Skeletal muscle tissue (tissue), 4 donors: ENCODE measurements around the gene IWS1. TPM values are rescaled to one million over a fixed set of nuclear protein-coding genes. Genes with fewer than 3 reads are reported as not detected.
A peak's percentile ranks its signal among the peaks of the same experiment; 100 is the strongest.
"Not testable (repeated sequence)": the region's sequence is repeated elsewhere in the genome, so short reads cannot be mapped to it uniquely, and the experiment has no call there.

Experiments
- H3K27ac ChIP-seq: one replicate; pipeline ENCODE4 v1.7.0; 2013; ENCODE audit warnings: mild to moderate bottlenecking, low read depth, low read length, inconsistent platforms
- H3K27me3 ChIP-seq, 3 donors: one replicate each; pipeline ENCODE4 v1.7.0; 2013; ENCODE audit warnings: low read length in 3 of 3; ENCODE audit not compliant: control insufficient read depth in 3 of 3, insufficient read depth in 3 of 3
- H3K36me3 ChIP-seq, 3 donors: one replicate each; pipeline ENCODE4 v1.7.0; 2013; ENCODE audit warnings: low read length in 3 of 3; ENCODE audit not compliant: control insufficient read depth in 3 of 3, insufficient read depth in 3 of 3
- H3K4me1 ChIP-seq, 3 donors: one replicate each; pipeline ENCODE4 v1.7.0; 2013; ENCODE audit warnings: low read length in 3 of 3, mild to moderate bottlenecking in 3 of 3; ENCODE audit not compliant: control insufficient read depth in 3 of 3, insufficient read depth in 3 of 3
- H3K4me3 ChIP-seq, 3 donors: one replicate each; pipeline ENCODE4 v1.7.0; 2013; ENCODE audit warnings: low read length in 3 of 3
- H3K9ac ChIP-seq, 3 donors: one replicate each; pipeline ENCODE4 v1.7.0; 2013; ENCODE audit warnings: low read length in 3 of 3, mild to moderate bottlenecking in 3 of 3, moderate library complexity in 2 of 3, low read depth in 1 of 3
- H3K9me3 ChIP-seq, 3 donors: one replicate each; pipeline ENCODE4 v1.7.0; 2013; ENCODE audit warnings: low read length in 3 of 3; ENCODE audit not compliant: control insufficient read depth in 3 of 3
- total RNA-seq: library from RNA; depleted of rRNA; stranded (reverse); fragments of >200 nt; gene quantifications from one replicate; pipeline ENCODE4 v1.2.3, GENCODE V29; 2014
- donor health status: Osteomylitis.

IWS1 gene
- total RNA-seq, 1 donor from 2014 or later, result 24.5 TPM

- Histone ChIP-seq H3K27ac (no peak overlapping the region), H3K36me3 (no peaks in the 10 kb centered on the region), H3K4me3 (no peak overlapping the region), H3K27me3 (peaks cover 3 to 8% (median 4%) of the 10 kb centered on the region in 3 donors), H3K9ac (no peak overlapping the region), H3K9me3 (no peaks in the 10 kb centered on the region), H3K4me1 (peaks cover 7 to 12% (median 9%) of the 10 kb centered on the region in 3 donors)
Observed at GRCh38 chr2:127530245-127531140, 4.2 kb upstream of the IWS1 start.

- H3K27me3 ChIP-seq, H3K27ac ChIP-seq, H3K9ac ChIP-seq, H3K4me3 ChIP-seq, H3K36me3 ChIP-seq, H3K9me3 ChIP-seq: not testable (repeated sequence)
- H3K4me1 ChIP-seq, result peaks cover 9 to 17% (median 12%) of the 10 kb centered on the region in 3 donors
Observed at GRCh38 chr2:127529416-127529815, 3.1 kb upstream of the IWS1 start.

- Histone ChIP-seq H3K9ac (no peak overlapping the region), H3K27ac (no peak overlapping the region), H3K9me3 (no peaks in the 10 kb centered on the region), H3K36me3 (no peaks in the 10 kb centered on the region), H3K4me3 (no peak overlapping the region), H3K4me1 (peaks cover 12 to 17% (median 13%) of the 10 kb centered on the region in 3 donors), H3K27me3 (no peaks in the 10 kb centered on the region)
Observed at GRCh38 chr2:127528487-127528886, 2.2 kb upstream of the IWS1 start.

GRCh38 chr2:127527001-127527804 lies 914 bp upstream of the IWS1 start:
- H3K4me1 ChIP-seq, result peaks cover 12 to 17% (median 13%) of the 10 kb centered on the region in 3 donors
- H3K4me3 ChIP-seq, result peak overlapping the region; percentile 80 to 95 (median 83)
- H3K9me3 ChIP-seq, result no peaks in the 10 kb centered on the region
- no peaks in the 10 kb centered on the region for H3K27me3 ChIP-seq
- H3K36me3 ChIP-seq, result peaks cover 0 to 10% (median 10%) of the 10 kb centered on the region in 3 donors
- H3K27ac ChIP-seq, result peak overlapping the region; percentile 94
- H3K9ac ChIP-seq, result peak overlapping the region; percentile 92 to 94 (median 93)

DNA sequence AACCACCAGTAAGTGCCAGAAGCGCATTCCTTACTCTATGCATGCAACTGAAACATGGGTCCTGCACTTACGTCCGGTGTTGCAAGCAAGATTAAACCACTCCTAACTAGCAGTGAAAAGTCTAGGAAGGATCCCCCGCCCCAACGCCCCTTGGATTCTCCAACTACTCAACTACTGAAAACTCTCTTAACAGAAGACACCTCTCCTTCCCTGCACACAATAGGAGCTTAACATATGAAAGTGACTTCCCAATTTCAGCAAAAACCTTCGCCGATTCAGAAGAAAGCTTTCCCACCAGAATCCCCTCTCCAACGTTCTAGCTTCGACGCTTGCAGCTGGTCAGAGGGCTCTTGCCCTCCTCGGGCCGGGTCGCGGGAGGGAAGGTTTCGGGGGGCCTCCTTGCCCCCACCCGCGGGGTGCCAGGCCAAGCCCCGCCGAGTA lies 578 bp downstream of the IWS1 start:
- H3K9ac ChIP-seq, result peak overlapping the region; percentile 92 to 94 (median 93)

GRCh38 chr2:127524198-127524834 lies 2.0 kb downstream of the IWS1 start:
- H3K27me3 ChIP-seq, H3K9ac ChIP-seq, H3K9me3 ChIP-seq, H3K27ac ChIP-seq, H3K4me3 ChIP-seq: not testable (repeated sequence)
- Histone ChIP-seq H3K36me3 (peaks cover 0 to 16% (median 13%) of the 10 kb centered on the region in 3 donors), H3K4me1 (peaks cover 12 to 17% (median 13%) of the 10 kb centered on the region in 3 donors)

More for the DNA sequence above, 578 bp downstream of the IWS1 start:
- H3K9me3 ChIP-seq, result no peaks in the 10 kb centered on the region
- H3K4me3 ChIP-seq, result peak overlapping the region; percentile 80 to 95 (median 83)
- H3K36me3 ChIP-seq, result peaks cover 0 to 13% (median 12%) of the 10 kb centered on the region in 3 donors
- H3K27me3 ChIP-seq, result no peaks in the 10 kb centered on the region
- peaks cover 12 to 17% (median 13%) of the 10 kb centered on the region in 3 donors for H3K4me1 ChIP-seq
- H3K27ac ChIP-seq, result peak overlapping the region; percentile 94

DNA sequence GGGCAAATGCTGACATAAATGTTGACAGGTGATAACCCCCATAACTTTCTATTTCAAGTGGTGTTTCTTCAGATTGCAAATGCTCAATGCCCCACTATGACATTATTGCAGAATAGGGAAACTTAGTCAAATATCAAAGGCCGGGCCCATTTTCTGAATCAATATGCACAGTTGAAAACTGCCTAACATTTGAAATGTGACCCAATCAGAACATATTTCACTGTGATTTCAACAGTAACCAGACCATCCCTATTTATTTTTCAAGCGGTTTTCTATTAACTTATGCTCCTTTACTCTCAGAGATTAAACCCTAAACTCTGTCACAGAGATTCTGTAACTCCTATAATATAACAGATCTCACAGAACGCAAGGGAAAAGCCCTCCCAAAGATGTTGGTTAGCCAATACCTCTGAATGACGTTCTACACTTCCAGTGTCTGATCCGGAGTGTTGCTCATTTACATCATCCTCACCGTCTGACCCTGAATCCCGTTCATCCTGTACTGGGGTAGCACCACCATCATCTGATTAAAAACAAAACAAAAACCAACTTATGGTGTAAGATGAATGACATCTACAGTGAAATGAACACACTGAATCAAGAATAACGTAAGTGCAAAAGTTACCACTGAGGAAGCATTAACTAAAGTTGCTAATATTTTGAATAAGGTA lies 2.9 kb downstream of the IWS1 start:
- H3K4me1 ChIP-seq, result peaks cover 12 to 16% (median 13%) of the 10 kb centered on the region in 3 donors
- H3K9ac ChIP-seq, result no peak overlapping the region
- no peaks in the 10 kb centered on the region for H3K27me3 ChIP-seq

DNA sequence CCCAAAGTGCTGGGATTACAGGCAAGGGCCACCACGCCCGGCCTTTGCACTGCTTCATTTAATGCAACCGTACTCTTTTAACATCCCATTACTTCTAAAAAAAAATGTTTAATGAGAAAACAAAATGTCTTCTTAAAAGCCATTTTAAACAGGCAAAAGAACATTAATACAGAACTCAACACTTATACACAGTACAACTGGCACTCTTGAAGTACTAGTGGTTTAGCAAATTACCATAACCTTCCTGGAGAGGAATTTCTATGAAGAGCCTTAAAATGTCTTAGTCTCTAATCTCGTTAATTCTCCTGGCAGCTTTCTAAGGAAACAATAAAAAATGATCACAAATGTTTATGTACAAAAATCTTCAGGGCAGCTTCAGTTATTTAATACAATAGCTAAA lies 5.9 kb downstream of the IWS1 start:
- no peak overlapping the region for H3K4me3 ChIP-seq
- H3K9ac ChIP-seq, result no peak overlapping the region
- no peaks in the 10 kb centered on the region for H3K9me3 ChIP-seq
- peaks cover 0 to 16% (median 13%) of the 10 kb centered on the region in 3 donors for H3K36me3 ChIP-seq
- peaks cover 20 to 26% (median 21%) of the 10 kb centered on the region in 3 donors for H3K4me1 ChIP-seq
- no peaks in the 10 kb centered on the region for H3K27me3 ChIP-seq
- H3K27ac ChIP-seq, result no peak overlapping the region

More for the DNA sequence above, 2.9 kb downstream of the IWS1 start:
- H3K36me3 ChIP-seq, result peaks cover 0 to 16% (median 13%) of the 10 kb centered on the region in 3 donors
- H3K27ac ChIP-seq, result no peak overlapping the region
- no peak overlapping the region for H3K4me3 ChIP-seq
- H3K9me3 ChIP-seq, result no peaks in the 10 kb centered on the region

GRCh38 chr2:127517465-127517864 lies 8.8 kb downstream of the IWS1 start:
- Histone ChIP-seq H3K4me3 (no peak overlapping the region), H3K9me3 (no peaks in the 10 kb centered on the region), H3K9ac (no peak overlapping the region), H3K27ac (no peak overlapping the region), H3K4me1 (peaks cover 37 to 43% (median 38%) of the 10 kb centered on the region in 3 donors), H3K36me3 (peaks cover 2 to 8% (median 5%) of the 10 kb centered on the region in 3 donors), H3K27me3 (no peaks in the 10 kb centered on the region)
